HUDEP-2 (cell line): ENCODE results near the gene SLC7A1.

Experiments
- DNase-seq, 76 experiments: peaks; one replicate each; lab custom pipeline; 2025; ENCODE audit not compliant: unreplicated experiment in 76 of 76; lab: John Stamatoyannopoulos, UW

Gene SLC7A1

GRCh38 chr13:29471551-29471950, 123.9 kb downstream of the SLC7A1 start:
- DNase-seq = peak in 2 of 76 experiments; percentile 2 to 19

GRCh38 chr13:29465741-29466293, 129.7 kb downstream of the SLC7A1 start:
- DNase-seq = peak in 9 of 76 experiments; percentile 3 to 32 (median 12)

GRCh38 chr13:29464105-29464679, 131.3 kb downstream of the SLC7A1 start:
- peak in 10 of 76 experiments; percentile 1 to 48 (median 10) for DNase-seq

- peak in 17 of 76 experiments; percentile 13 to 65 (median 37) for DNase-seq
These were observed 135.6 kb downstream of the SLC7A1 start for GRCh38 chr13:29459813-29460355.
